ENCODE results near the gene TAF12.

GRCh38 chr1:28668956-28669723 lies 26.3 kb upstream of the TAF12 start:
- TF ChIP-seq CTCF (IDR thresholded peaks at IDR 0.05; ENCODE audit: low read depth, low read length) = no peak
- no peak for TF ChIP-seq EZH2phosphoT487 (IDR thresholded peaks at IDR 0.05; ENCODE audit: low read depth)

Data from OCI-LY3 (cell line).